ENCODE measurements around the gene KIF1C.

Gene KIF1C

DNA sequence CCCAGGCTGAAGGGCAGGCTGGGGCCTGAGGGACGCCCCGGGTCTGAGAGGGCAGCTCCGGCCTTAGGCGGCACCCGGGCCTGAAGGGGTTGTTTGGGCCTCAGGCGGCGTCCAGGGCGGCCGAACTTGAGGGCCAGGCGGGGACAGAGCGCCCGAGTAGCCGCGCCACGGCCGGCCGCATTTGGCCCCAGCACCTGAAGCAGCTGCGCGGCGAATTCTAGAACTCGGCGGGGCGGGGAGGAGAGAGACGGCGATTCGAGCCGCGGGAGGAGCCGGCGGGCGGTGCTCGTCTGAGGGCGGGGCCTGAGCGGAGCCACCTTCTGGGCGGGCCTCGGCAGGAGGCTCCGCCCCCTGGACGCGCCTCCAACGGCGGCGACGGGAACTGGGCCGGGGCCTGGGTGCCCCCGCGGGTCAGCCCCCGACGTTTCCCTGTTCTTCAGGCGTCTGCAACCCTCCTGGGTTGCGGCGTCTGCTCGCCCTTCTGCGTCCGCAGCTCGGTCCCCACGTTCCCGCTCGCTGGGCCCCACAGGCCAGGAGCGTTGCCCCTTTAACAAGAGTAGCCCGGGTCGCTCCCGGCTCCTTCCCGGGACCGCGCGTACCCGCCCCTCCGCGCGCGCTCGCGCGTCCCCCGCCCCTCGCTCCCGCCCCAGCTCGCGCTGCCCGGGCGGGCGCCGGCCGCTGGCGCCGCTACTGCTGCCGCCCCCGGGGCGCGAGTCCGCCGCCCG is at the start of gene KIF1C, which contains the start of gene INCA1:
TSS of gene KIF1C (plus strand) at position 649 of the 725 bp plus-strand sequence. CDS start 2,297 bp downstream, outside the sequence.
TSS of gene INCA1 (minus strand) at position 221 of the 725 bp plus-strand sequence. CDS start 3,085 bp downstream, outside the sequence.
- Mint-ChIP-seq H3K9me3 (no peaks in the 10 kb centered on the region), H3K27ac (peak within 1 kb of the TSS; percentile 91 to 97 (median 95)), H3K4me3 (peak within 1 kb of the TSS; percentile 82 to 94 (median 87)), H3K4me1 (peaks cover 22% of the 10 kb centered on the region), H3K27me3 (ENCODE audit: low read depth) (no peaks in the 10 kb centered on the region), H3K36me3 (ENCODE audit: low read depth) (peaks cover 17% of the 10 kb centered on the region)
- TF ChIP-seq, protein P1, sequence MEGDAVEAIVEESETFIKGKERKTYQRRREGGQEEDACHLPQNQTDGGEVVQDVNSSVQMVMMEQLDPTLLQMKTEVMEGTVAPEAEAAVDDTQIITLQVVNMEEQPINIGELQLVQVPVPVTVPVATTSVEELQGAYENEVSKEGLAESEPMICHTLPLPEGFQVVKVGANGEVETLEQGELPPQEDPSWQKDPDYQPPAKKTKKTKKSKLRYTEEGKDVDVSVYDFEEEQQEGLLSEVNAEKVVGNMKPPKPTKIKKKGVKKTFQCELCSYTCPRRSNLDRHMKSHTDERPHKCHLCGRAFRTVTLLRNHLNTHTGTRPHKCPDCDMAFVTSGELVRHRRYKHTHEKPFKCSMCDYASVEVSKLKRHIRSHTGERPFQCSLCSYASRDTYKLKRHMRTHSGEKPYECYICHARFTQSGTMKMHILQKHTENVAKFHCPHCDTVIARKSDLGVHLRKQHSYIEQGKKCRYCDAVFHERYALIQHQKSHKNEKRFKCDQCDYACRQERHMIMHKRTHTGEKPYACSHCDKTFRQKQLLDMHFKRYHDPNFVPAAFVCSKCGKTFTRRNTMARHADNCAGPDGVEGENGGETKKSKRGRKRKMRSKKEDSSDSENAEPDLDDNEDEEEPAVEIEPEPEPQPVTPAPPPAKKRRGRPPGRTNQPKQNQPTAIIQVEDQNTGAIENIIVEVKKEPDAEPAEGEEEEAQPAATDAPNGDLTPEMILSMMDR (IDR thresholded peaks at IDR 0.05; ENCODE audit: unreplicated experiment in 3 of 3): peak in 1 of 3 experiments; percentile 18

DNA sequence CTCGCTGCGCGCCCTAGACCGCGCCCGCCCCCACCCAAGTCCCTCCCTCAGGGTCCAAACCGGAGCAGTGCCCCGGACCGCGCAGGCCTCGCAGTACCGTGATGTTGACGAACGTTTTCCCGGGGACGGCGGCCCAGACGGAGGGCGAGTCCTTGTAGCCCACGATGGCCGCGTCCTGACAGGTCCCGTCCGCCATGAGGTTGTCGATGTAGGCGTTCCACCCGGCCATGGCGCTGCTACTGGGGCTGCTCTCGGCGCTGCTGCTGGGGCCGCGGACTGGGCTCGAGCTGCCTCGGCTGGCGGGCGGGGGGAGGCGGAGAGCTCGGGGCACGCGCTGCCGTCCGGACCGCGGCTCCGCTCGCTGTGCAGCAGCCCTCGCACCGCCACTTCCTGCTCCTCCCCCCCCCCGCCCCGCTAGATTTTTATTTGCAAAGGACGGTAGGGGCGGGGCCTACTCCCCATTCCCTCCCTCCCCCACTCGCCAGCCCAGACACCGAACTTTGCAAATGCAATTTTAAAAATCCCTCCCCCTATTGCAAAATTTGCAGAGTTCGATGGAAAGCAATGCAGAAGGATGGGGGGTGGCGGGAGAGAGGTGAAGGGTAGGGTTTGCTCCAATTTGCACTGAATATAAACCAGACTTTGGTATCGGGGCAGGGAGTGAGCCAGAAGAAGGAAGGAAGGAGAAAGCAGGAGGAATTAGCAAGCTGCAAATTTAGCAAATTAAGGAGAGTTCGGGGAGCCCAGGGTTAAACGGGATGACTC is 49.4 kb upstream of the KIF1C start, which contains the start of gene PFN1:
TSS of gene PFN1 (minus strand) at position 365 of the 765 bp plus-strand sequence. CDS start at position 229, 136 bp downstream.
- TF ChIP-seq, protein P1 (IDR thresholded peaks at IDR 0.05; ENCODE audit: unreplicated experiment in 3 of 3): no peak
- Mint-ChIP-seq H3K27ac (peak within 1 kb of the TSS; percentile 98 to 99 (median 99)), H3K9me3 (no peaks in the 10 kb centered on the region), H3K36me3 (ENCODE audit: low read depth) (peaks cover 31% of the 10 kb centered on the region), H3K4me3 (peak within 1 kb of the TSS; percentile 95 to 98 (median 96)), H3K4me1 (peaks cover 46% of the 10 kb centered on the region), H3K27me3 (ENCODE audit: low read depth) (no peaks in the 10 kb centered on the region)

DNA sequence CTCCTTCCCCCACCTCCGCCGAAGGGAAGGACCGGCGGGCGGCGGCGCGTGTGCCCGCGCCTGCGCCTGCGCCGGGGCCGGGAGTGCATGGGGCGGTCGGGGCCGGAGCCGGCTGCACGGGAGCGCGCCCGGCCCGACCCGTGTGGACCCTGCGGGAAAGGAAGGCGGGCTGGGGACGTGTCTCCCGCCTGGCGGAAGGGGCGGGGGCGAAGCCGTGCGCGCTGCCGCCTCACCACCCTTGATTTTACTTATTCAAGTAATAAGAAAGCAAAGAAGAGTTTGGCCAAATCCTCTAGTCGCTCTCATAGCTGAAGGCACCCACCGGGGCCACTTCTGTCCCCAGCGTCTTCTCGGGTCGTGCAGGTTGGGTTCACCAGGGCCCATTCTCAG is 48.8 kb upstream of the KIF1C start:
- peaks cover 28% of the 10 kb centered on the region for H3K36me3 Mint-ChIP-seq (ENCODE audit: low read depth)
- TF ChIP-seq, protein P1 (IDR thresholded peaks at IDR 0.05; ENCODE audit: unreplicated experiment in 3 of 3): no peak
- no peaks in the 10 kb centered on the region for H3K9me3 Mint-ChIP-seq
- H3K4me1 Mint-ChIP-seq: peaks cover 49% of the 10 kb centered on the region
- peak overlapping the region; percentile 98 to 99 (median 99) for H3K27ac Mint-ChIP-seq
- peak overlapping the region; percentile 95 to 98 (median 96) for H3K4me3 Mint-ChIP-seq
- no peaks in the 10 kb centered on the region for H3K27me3 Mint-ChIP-seq (ENCODE audit: low read depth)

DNA sequence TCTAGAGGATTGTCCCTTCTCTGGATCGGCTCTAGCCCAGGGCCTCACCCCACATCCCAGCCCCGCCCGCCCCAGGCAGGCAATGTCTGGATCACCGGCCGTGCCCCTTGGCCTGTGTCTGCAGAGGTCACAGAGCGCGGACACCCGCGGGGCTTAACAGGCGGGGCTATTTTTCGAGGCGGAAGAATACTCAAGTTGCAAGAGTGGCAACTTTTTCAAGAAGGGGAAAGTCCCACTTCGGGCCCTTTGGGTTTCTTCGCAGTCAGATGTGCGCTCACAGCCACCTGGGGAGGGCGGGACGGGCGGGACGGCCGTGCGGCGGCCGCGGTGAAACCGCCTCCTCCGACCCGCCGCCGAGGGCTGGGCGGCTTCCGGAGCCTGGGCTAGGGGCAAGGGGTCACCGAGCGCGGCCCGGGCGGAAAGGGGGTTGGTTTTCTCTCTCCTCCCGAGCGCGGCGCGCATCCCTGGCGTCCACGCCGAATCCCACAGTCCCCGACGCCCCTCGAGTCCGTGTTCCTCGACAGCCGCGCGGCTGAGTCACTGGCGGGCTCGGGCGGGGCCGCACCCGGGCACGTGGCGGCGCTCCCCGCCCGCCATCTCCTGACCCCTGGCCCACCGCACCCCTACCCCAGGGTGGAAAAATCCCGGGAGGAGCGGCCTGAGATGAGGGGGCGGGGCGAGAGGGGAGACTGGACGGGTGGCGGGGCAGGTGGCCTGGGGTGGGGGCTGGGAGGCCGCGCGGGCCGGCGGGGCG is 48.3 kb upstream of the KIF1C start:
- Mint-ChIP-seq H3K9me3 (no peaks in the 10 kb centered on the region), H3K4me1 (peaks cover 47% of the 10 kb centered on the region)
- TF ChIP-seq, protein P1 (IDR thresholded peaks at IDR 0.05; ENCODE audit: unreplicated experiment in 3 of 3): no peak

DNA sequence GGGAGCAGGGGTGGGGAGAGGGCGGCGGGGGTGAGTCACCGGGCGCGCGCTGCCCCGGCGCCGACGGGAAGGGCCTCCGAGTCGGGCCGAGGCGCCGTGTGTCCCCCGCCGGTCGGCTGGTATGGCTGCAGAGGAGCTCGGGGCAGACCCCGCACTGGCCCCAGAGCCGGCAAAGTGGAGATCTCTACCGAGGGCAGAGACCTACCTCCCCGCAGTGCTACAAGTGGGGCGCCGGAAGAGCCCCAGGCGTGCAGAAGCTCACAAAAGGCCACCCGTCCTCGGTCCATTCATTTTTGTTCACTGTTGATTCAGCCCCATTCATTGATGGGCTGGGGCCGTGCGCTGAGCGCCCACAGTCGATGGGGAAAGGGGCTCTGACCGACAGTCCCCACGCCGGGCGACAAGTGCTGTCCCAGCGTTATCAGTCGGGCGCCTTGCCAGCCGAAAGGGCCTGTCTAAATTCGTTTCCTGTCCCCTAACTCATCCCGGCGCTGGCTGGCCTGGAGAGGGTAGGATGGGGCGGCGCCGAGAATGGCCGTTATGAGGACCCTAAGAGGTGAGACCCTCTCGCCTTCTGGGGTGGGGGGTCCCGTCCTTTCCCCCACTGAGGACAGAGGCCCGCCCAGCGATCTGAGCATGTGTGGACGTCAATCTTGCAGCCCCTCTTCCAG is 47.5 kb upstream of the KIF1C start:
- TF ChIP-seq, protein P1 (IDR thresholded peaks at IDR 0.05; ENCODE audit: unreplicated experiment in 3 of 3): no peak
- Mint-ChIP-seq H3K4me3 (peak overlapping the region; percentile 83 to 89 (median 84)), H3K9me3 (no peaks in the 10 kb centered on the region), H3K4me1 (peaks cover 43% of the 10 kb centered on the region), H3K27ac (peak overlapping the region; percentile 88 to 98 (median 98)), H3K27me3 (ENCODE audit: low read depth) (no peaks in the 10 kb centered on the region), H3K36me3 (ENCODE audit: low read depth) (peaks cover 15% of the 10 kb centered on the region)

More for the DNA sequence above, 48.3 kb upstream of the KIF1C start:
- Mint-ChIP-seq H3K4me3 (peak overlapping the region; percentile 85 to 96 (median 85)), H3K27me3 (ENCODE audit: low read depth) (no peaks in the 10 kb centered on the region), H3K27ac (peak overlapping the region; percentile 98 to 99 (median 99)), H3K36me3 (ENCODE audit: low read depth) (peaks cover 22% of the 10 kb centered on the region)

Data from nephron (organoid).